ENCODE results near the gene CCNY. TPM values are rescaled to one million over a fixed set of nuclear protein-coding genes. Genes with fewer than 3 reads are reported as not detected.

CCNY gene
- total RNA-seq, 1 experiment from 2014 or later = 62.2 TPM

DNA sequence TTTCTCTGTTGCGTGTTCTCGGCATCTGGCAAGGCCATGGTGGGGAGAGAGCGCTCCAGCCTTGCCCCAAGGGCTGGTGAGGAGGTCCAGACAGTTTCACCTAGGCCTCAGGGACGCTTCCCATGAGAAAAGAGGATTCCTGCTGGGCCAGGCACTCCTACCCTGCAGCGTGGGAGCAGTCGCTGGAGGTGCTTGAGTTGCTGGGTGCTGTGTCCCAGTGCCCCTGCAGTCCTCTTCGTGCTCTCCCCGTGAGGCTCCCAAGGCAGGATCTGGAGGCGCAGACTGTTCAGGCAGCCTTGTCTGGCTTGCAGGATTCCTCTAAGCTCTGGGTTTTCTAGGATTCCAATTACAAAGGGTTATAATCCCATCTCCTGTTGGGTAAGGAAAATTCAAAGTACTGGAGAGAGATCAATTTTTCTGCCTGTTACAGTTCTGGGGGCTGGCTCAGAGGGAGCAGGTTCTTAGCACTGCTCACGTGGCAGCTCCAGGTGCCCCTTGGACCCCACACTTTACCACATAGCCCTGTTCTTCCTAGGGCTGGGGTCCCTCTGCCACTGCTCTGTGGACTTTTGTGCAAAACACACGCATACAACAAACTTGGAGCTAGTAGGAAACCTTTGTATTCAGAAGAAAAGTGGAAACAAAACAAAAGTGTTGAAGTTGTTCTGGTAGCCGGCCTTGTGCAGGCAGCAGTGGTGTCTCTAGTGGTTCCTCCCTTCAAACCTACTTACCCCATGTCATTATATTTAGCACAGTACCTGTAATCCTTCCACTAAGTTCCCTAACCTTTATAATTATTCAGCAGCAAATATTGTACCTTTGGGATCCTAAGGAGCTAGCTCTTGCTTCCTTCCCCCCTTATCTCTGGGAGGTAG is 60.5 kb downstream of the CCNY start:
- Histone ChIP-seq H2AFZ (ENCODE audit: low read depth, low read length, poor library complexity, severe bottlenecking) (no peak overlapping the region), H3K9me3 (ENCODE audit: control insufficient read depth in 1 of 2, insufficient read depth in 1 of 2, low read depth in 1 of 2, low read length in 2 of 2) (0 out of 4 replicates have a peak, but pooled peaks cover 0 to under 1% of the 10 kb centered on the region in 2 experiments), H3K27ac (ENCODE audit: low read depth, low read length) (no peak overlapping the region), H3K79me2 (ENCODE audit: insufficient read depth, low read length) (peaks cover 94% of the 10 kb centered on the region), H3K4me1 (ENCODE audit: control insufficient read depth in 1 of 2, insufficient read depth in 2 of 2, low read length in 2 of 2) (no peaks in the 10 kb centered on the region), H3K9ac (ENCODE audit: low read length) (no peak overlapping the region), H3K36me3 (ENCODE audit: control insufficient read depth in 1 of 2, insufficient read depth in 2 of 2, low read length in 2 of 2) (no peaks in the 10 kb centered on the region), H4K20me1 (ENCODE audit: insufficient read depth) (no peaks in the 10 kb centered on the region), H3K27me3 (ENCODE audit: insufficient read depth, low read length) (no peaks in the 10 kb centered on the region), H3K9me2 (ENCODE audit: insufficient read depth) (no peaks in the 10 kb centered on the region), H3K4me3 (replicated peaks in 1 of 2; ENCODE audit: low read depth in 1 of 2, low read length in 2 of 2) (no peak overlapping the region), H3K4me2 (ENCODE audit: low read length) (no peak overlapping the region)
- ChIA-PET POLR2A (interaction anchor here (0.5 kb wide), 1 partner anchor 43 kb away, joined by 3 read pairs; no protein-coding TSS in a partner anchor), CTCF (no interaction called here), RAD21 (ENCODE audit: low non-redundant PET in 1 of 2, low total read pairs in 2 of 2, uncharacterized antibody in 2 of 2, unreplicated experiment in 2 of 2) (no interaction called here)
- DNase-seq (ENCODE audit: low read depth, low spot score) (no peak), ATAC-seq (no peak)
- no TSS peak for BruUV-seq (replicated peaks)
- intact Hi-C loops (cut with micrococcal nuclease) = no loop called here
- TF ChIP-seq, protein P1, sequence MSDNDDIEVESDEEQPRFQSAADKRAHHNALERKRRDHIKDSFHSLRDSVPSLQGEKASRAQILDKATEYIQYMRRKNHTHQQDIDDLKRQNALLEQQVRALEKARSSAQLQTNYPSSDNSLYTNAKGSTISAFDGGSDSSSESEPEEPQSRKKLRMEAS (IDR thresholded peaks at IDR 0.05) = no peak
- TF ChIP-seq POLR2A (IDR thresholded peaks at IDR 0.05; ENCODE audit: borderline replicate concordance, extremely low read depth, insufficient read depth, insufficient read length) (no peak), CTCF (IDR thresholded peaks at IDR 0.05 in 2 of 3, conservative IDR thresholded peaks at IDR 0.05 in 1 of 3; ENCODE audit: borderline replicate concordance in 1 of 3, insufficient read depth in 1 of 3, low read depth in 2 of 3, low read length in 2 of 3) (no peak), ZNF274 (IDR thresholded peaks at IDR 0.05; ENCODE audit: low read depth, low read length) (no peak), SRF (IDR thresholded peaks at IDR 0.05; ENCODE audit: low read depth) (no peak), ELF1 (IDR thresholded peaks at IDR 0.05; ENCODE audit: borderline replicate concordance, low read depth) (no peak), POLR2AphosphoS5 (IDR thresholded peaks at IDR 0.05; ENCODE audit: low read depth, low read length) (no peak), ZFX (IDR thresholded peaks at IDR 0.05) (no peak), JUND (IDR thresholded peaks at IDR 0.05) (no peak), EZH2phosphoT487 (IDR thresholded peaks at IDR 0.05; ENCODE audit: borderline replicate concordance) (no peak), RAD21 (IDR thresholded peaks at IDR 0.05; ENCODE audit: low read depth) (no peak), ZBTB33 (IDR thresholded peaks at IDR 0.05; ENCODE audit: extremely low read depth, insufficient replicate concordance, low read length) (no peak), CBX3 (IDR thresholded peaks at IDR 0.05; ENCODE audit: low read depth) (no peak), TCF7L2 (IDR thresholded peaks at IDR 0.05; ENCODE audit: borderline replicate concordance, extremely low read depth, insufficient read depth, insufficient read length) (no peak), SIN3A (IDR thresholded peaks at IDR 0.05; ENCODE audit: low read depth) (no peak)
- TF ChIP-seq, protein P2, sequence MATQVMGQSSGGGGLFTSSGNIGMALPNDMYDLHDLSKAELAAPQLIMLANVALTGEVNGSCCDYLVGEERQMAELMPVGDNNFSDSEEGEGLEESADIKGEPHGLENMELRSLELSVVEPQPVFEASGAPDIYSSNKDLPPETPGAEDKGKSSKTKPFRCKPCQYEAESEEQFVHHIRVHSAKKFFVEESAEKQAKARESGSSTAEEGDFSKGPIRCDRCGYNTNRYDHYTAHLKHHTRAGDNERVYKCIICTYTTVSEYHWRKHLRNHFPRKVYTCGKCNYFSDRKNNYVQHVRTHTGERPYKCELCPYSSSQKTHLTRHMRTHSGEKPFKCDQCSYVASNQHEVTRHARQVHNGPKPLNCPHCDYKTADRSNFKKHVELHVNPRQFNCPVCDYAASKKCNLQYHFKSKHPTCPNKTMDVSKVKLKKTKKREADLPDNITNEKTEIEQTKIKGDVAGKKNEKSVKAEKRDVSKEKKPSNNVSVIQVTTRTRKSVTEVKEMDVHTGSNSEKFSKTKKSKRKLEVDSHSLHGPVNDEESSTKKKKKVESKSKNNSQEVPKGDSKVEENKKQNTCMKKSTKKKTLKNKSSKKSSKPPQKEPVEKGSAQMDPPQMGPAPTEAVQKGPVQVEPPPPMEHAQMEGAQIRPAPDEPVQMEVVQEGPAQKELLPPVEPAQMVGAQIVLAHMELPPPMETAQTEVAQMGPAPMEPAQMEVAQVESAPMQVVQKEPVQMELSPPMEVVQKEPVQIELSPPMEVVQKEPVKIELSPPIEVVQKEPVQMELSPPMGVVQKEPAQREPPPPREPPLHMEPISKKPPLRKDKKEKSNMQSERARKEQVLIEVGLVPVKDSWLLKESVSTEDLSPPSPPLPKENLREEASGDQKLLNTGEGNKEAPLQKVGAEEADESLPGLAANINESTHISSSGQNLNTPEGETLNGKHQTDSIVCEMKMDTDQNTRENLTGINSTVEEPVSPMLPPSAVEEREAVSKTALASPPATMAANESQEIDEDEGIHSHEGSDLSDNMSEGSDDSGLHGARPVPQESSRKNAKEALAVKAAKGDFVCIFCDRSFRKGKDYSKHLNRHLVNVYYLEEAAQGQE (IDR thresholded peaks at IDR 0.05; ENCODE audit: low read depth) = no peak

Measured in HCT116 (cell line).